ENCODE results near the gene IQCN.

Gene IQCN

GRCh38 chr19:18259893-18260292, 14.4 kb downstream of the IQCN start:
- Histone ChIP-seq H3K4me1 (no peaks in the 10 kb centered on the region), H3K27me3 (no peaks in the 10 kb centered on the region), H3K9me3 (no peaks in the 10 kb centered on the region), H3K27ac (no peak overlapping the region), H3K4me3 (no peak overlapping the region), H3K36me3 (peaks cover 10 to 48% (median 43%) of the 10 kb centered on the region in 3 donors)
- no peak for TF ChIP-seq CTCF (IDR thresholded peaks at IDR 0.05)
- intact Hi-C loops (cut with DNase I; ENCODE audit: low total_unique reads), result loop anchor here (10.0 kb wide), 1 partner anchor 145 kb away; no protein-coding TSS in a partner anchor
- DNase-seq, result no peak

- Histone ChIP-seq H3K27me3 (no peaks in the 10 kb centered on the region), H3K4me1 (no peaks in the 10 kb centered on the region), H3K9me3 (no peaks in the 10 kb centered on the region), H3K4me3 (no peak overlapping the region), H3K36me3 (peaks cover 0 to 29% (median 22%) of the 10 kb centered on the region in 3 donors), H3K27ac (no peak overlapping the region)
- TF ChIP-seq CTCF (IDR thresholded peaks at IDR 0.05), result no peak
- no peak for DNase-seq
- intact Hi-C loops (cut with DNase I; ENCODE audit: low total_unique reads), result no loop called here
Measured at GRCh38 chr19:18257503-18258470, 16.5 kb downstream of the IQCN start.

GRCh38 chr19:18254546-18255503, 19.4 kb downstream of the IQCN start:
- no peak overlapping the region for H3K27ac ChIP-seq
- no peak for TF ChIP-seq CTCF (IDR thresholded peaks at IDR 0.05)
- H3K4me3 ChIP-seq, result no peak overlapping the region
- H3K9me3 ChIP-seq, result no peaks in the 10 kb centered on the region
- H3K27me3 ChIP-seq, result no peaks in the 10 kb centered on the region
- peaks cover 0 to 22% (median 20%) of the 10 kb centered on the region in 3 donors for H3K36me3 ChIP-seq
- DNase-seq, result no peak
- intact Hi-C loops (cut with DNase I; ENCODE audit: low total_unique reads), result no loop called here
- H3K4me1 ChIP-seq, result no peaks in the 10 kb centered on the region

- TF ChIP-seq CTCF (IDR thresholded peaks at IDR 0.05), result no peak
- no peak for DNase-seq
- Histone ChIP-seq H3K4me1 (no peaks in the 10 kb centered on the region), H3K27ac (no peak overlapping the region), H3K4me3 (no peak overlapping the region), H3K9me3 (no peaks in the 10 kb centered on the region), H3K36me3 (peaks cover 0 to 22% (median 20%) of the 10 kb centered on the region in 3 donors), H3K27me3 (no peaks in the 10 kb centered on the region)
- intact Hi-C loops (cut with DNase I; ENCODE audit: low total_unique reads), result no loop called here
Measured at GRCh38 chr19:18253716-18254115, 20.5 kb downstream of the IQCN start.

GRCh38 chr19:18253130-18253529, 21.1 kb downstream of the IQCN start:
- H3K4me3 ChIP-seq, result no peak overlapping the region
- peaks cover 0 to 17% (median 16%) of the 10 kb centered on the region in 3 donors for H3K36me3 ChIP-seq
- no peak for TF ChIP-seq CTCF (IDR thresholded peaks at IDR 0.05)
- peaks cover 0 to 4% of the 10 kb centered on the region in 2 donors for H3K27me3 ChIP-seq
- no peaks in the 10 kb centered on the region for H3K9me3 ChIP-seq
- no peak overlapping the region for H3K27ac ChIP-seq
- no peaks in the 10 kb centered on the region for H3K4me1 ChIP-seq
- intact Hi-C loops (cut with DNase I; ENCODE audit: low total_unique reads), result no loop called here
- no peak for DNase-seq
